Measurements from ENCODE around the gene ERVMER34-1. TPM values are rescaled to one million over a fixed set of nuclear protein-coding genes. Genes with fewer than 3 reads are reported as not detected.

Gene ERVMER34-1
- total RNA-seq, 1 donor from 2014 or later, result 3.5 TPM

DNA sequence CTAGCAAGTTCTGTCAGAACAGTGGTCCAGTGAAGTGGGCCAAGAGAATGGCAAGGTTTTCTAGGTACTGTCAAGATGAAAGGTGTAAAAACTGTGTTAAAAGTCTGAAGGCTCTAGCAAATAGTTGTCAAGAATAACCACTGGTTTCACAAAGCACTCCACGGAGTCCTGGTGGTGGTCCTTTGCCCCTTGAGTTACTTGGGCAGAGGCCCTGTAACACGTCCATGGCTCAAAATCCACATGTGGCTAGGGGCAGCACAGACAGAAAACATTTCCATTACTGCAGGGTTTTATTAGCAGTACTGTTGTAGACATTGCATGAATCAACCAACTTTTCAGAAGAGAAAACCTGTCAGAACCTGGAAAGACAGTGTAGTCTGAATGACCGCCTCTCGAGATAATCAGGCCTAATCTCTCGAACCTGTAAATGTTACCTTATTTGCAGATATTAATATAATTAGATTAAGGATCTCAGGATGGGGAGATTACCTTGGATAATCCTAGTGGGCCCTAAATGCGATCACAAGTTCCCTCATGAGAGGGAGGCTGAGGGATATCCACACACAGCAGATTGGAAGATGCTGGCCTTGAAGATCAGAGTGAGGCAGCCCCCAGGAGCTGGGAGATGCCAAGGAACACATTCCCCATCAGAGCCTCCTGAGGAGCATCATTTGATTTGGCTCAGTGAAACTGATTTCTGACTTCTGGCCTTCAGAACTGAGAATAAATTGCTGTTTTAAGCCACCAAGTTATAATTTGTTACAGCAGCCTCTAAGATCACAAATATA, 34.7 kb downstream of the ERVMER34-1 start:
- no peak for TF ChIP-seq CTCF (IDR thresholded peaks at IDR 0.05; ENCODE audit: insufficient read depth, low read length, poor library complexity, severe bottlenecking)
- DNase-seq (ENCODE audit: low read depth), result no peak
- H3K4me3 ChIP-seq (ENCODE audit: low read depth, low read length), result no peak overlapping the region
- H3K27me3 ChIP-seq (ENCODE audit: control insufficient read depth, insufficient read depth, low read length), result no peaks in the 10 kb centered on the region
- H3K36me3 ChIP-seq (ENCODE audit: control insufficient read depth, insufficient read depth, low read length), result no peaks in the 10 kb centered on the region

DNA sequence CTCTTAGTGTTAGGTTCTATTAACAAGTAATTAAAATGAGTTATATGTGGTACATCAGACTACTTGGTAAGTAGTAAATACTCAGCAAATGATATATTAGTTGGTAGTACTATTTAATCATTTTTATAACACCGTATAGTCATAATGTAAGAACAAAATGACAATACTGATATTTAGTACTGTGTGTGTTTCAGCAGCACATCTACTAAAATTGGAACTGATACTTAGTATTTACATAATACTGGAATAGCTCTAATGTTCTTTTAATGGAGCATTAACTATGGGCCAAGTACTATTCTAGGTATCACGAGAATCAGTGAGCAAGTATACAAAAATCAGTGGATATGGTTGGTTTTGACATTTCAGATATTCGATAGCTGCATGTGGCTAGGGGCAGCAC, 35.3 kb downstream of the ERVMER34-1 start:
- Histone ChIP-seq H3K27me3 (ENCODE audit: control insufficient read depth, insufficient read depth, low read length) (no peaks in the 10 kb centered on the region), H3K36me3 (ENCODE audit: control insufficient read depth, insufficient read depth, low read length) (no peaks in the 10 kb centered on the region), H3K4me3 (ENCODE audit: low read depth, low read length) (no peak overlapping the region)
- no peak for DNase-seq (ENCODE audit: low read depth)
- TF ChIP-seq CTCF (IDR thresholded peaks at IDR 0.05; ENCODE audit: insufficient read depth, low read length, poor library complexity, severe bottlenecking), result no peak

- H3K4me3 ChIP-seq (ENCODE audit: low read depth, low read length), result no peak overlapping the region
- no peaks in the 10 kb centered on the region for H3K27me3 ChIP-seq (ENCODE audit: control insufficient read depth, insufficient read depth, low read length)
- no peaks in the 10 kb centered on the region for H3K36me3 ChIP-seq (ENCODE audit: control insufficient read depth, insufficient read depth, low read length)
- no peak for DNase-seq (ENCODE audit: low read depth)
- TF ChIP-seq CTCF (IDR thresholded peaks at IDR 0.05; ENCODE audit: insufficient read depth, low read length, poor library complexity, severe bottlenecking), result no peak
Observed at GRCh38 chr4:52715255-52715897, 35.8 kb downstream of the ERVMER34-1 start.

DNA sequence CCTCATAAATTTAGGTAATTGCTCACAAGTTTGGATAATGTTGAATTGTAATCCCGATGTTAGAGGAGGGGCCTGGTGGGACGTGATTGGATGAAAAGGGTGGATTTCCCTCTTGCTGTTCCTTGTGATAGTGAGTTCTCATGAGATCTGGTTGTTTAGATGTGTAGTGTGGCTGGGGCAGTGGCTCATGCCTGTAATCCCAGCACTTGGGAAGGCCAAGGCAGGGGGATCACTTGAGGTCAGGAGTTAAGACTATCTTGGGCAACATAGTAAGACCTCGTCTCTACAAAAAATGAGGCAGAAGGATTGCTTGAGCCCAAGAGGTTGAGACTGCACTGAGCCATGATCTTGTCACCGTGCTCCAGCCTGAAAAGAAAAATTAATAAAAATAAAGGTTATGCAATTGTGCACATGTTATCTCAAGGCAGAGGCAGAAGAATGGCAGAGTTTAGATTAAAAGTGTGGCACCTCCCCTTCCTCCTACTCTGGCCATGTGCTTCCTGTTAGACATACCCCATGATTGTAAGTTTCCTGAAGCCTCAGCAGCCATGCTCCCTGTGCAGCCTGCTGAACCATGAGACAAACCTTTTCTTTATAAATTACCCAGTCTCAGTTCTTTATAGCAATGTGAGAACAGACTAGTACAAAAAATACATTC, 36.5 kb downstream of the ERVMER34-1 start:
- DNase-seq (ENCODE audit: low read depth), result no peak
- no peaks in the 10 kb centered on the region for H3K36me3 ChIP-seq (ENCODE audit: control insufficient read depth, insufficient read depth, low read length)
- no peaks in the 10 kb centered on the region for H3K27me3 ChIP-seq (ENCODE audit: control insufficient read depth, insufficient read depth, low read length)
- no peak overlapping the region for H3K4me3 ChIP-seq (ENCODE audit: low read depth, low read length)
- TF ChIP-seq CTCF (IDR thresholded peaks at IDR 0.05; ENCODE audit: insufficient read depth, low read length, poor library complexity, severe bottlenecking), result no peak

GRCh38 chr4:52713456-52713937, 37.7 kb downstream of the ERVMER34-1 start:
- Histone ChIP-seq H3K27me3 (ENCODE audit: control insufficient read depth, insufficient read depth, low read length) (no peaks in the 10 kb centered on the region), H3K4me3 (ENCODE audit: low read depth, low read length) (peak overlapping the region; percentile 93), H3K36me3 (ENCODE audit: control insufficient read depth, insufficient read depth, low read length) (no peaks in the 10 kb centered on the region)
- TF ChIP-seq CTCF (IDR thresholded peaks at IDR 0.05; ENCODE audit: insufficient read depth, low read length, poor library complexity, severe bottlenecking), result no peak
- no peak for DNase-seq (ENCODE audit: low read depth)
